Lower leg skin (tissue), 3 donors: ENCODE data around the gene CHST8.

Experiments
- POLR2A ChIP-seq, 2 donors: fragments of 450-650 bp; IDR thresholded peaks; one replicate each; pipeline ENCODE4 v1.6.1; 2016 to 2017; ENCODE audit warnings: antibody characterized with exemption in 2 of 2, mild to moderate bottlenecking in 1 of 2, moderate library complexity in 1 of 2
- TF ChIP-seq, protein P1 (sequence below), 3 donors: fragments of 450-650 bp; IDR thresholded peaks; one replicate each; pipeline ENCODE4 v1.5.1; 2016; ENCODE audit warnings: antibody characterized with exemption in 3 of 3, mild to moderate bottlenecking in 3 of 3, moderate library complexity in 2 of 3

DNA sequence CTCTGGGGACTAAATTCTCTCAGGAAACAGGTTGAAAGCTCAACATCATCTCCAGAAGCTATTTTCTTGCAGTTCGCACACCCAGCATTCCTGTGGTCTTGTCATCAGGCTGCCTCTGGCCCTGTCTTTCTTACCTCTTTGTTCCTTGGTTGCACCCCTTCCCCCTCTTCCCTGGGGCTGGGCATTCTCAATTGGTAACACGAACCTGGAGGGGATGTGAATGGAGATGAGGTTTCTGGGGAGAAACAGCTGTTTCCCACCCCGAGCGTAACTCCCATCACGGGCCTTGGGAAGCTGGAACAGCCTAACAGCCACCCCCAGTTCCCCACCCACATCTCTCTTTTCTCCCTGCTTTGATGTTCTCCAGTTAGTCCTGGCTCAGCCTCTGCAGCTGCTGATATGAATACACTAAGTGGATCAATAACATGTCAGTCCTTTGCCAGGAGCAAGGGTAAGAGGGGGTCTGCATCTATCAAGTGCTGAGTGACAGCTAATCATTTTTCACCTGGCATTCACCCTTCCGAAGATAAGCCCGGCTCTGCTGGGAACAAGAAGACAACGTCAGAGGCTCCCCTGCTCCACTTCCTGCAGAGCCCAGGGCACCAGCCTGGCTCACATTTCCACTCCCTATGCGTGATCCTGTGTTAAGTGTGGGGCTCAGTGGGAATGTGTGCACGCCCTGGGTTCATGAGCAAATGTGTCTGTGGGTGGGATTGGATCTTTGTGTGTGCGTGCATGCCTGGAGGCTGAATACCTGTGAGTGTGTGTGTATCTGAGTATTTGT is 100.9 kb downstream of the CHST8 start:
- TF ChIP-seq, protein P1, sequence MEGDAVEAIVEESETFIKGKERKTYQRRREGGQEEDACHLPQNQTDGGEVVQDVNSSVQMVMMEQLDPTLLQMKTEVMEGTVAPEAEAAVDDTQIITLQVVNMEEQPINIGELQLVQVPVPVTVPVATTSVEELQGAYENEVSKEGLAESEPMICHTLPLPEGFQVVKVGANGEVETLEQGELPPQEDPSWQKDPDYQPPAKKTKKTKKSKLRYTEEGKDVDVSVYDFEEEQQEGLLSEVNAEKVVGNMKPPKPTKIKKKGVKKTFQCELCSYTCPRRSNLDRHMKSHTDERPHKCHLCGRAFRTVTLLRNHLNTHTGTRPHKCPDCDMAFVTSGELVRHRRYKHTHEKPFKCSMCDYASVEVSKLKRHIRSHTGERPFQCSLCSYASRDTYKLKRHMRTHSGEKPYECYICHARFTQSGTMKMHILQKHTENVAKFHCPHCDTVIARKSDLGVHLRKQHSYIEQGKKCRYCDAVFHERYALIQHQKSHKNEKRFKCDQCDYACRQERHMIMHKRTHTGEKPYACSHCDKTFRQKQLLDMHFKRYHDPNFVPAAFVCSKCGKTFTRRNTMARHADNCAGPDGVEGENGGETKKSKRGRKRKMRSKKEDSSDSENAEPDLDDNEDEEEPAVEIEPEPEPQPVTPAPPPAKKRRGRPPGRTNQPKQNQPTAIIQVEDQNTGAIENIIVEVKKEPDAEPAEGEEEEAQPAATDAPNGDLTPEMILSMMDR (IDR thresholded peaks at IDR 0.05) = no peak
- no peak for TF ChIP-seq POLR2A (IDR thresholded peaks at IDR 0.05)
